Measurements from ENCODE around the gene KNL1. TPM values are rescaled to one million over a fixed set of nuclear protein-coding genes. Genes with fewer than 3 reads are reported as not detected.

The KNL1 gene
- total RNA-seq, 1 experiment from 2014 or later: 19.7 TPM

DNA sequence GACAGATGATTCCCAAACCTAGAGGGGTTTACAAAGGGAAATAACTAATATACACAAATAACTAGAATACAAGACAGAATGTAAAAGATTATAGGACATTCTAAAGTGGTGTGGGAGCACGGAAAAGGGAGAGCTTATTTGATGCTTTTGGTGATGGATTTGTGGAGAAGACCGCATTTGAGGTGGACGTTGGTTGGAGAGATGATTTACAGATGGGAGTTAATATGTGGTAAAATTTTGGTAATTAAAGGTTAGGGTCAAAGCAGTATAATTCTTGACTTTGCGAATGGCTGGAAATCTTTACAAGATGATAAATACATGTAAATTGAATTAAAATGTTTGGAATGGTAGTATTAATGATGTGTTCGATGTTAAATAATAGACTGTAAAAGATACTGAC lies 1.2 kb downstream of the KNL1 start:
- Histone ChIP-seq H3K27me3 (ENCODE audit: insufficient read depth, low read length) (no peaks in the 10 kb centered on the region), H2BK5ac (ENCODE audit: insufficient read length, low read length) (no peak overlapping the region), H2AFZ (ENCODE audit: low read length) (no peak overlapping the region), H3K56ac (ENCODE audit: insufficient read length, low read depth, low read length) (no peak overlapping the region), H3K4me1 (ENCODE audit: insufficient read depth, low read length) (no peaks in the 10 kb centered on the region; the same call in 1 of the 2 replicates), H2BK20ac (ENCODE audit: low read depth, low read length, poor library complexity, severe bottlenecking) (no peak overlapping the region), H2BK15ac (ENCODE audit: low read depth, low read length) (no peak overlapping the region), H3K27ac (ENCODE audit: insufficient read length, low read depth, low read length) (no peak overlapping the region), H4K8ac (replicated peaks; ENCODE audit: insufficient read length, low read depth, low read length) (no peak overlapping the region), H3K18ac (ENCODE audit: insufficient read length, low read depth, low read length) (no peak overlapping the region), H2BK12ac (ENCODE audit: insufficient read length, low read depth, low read length) (no peak overlapping the region), H3K23ac (ENCODE audit: insufficient read length, low read depth, low read length) (no peak overlapping the region), H3K23me2 (ENCODE audit: insufficient read length, low read depth, low read length, poor library complexity, severe bottlenecking) (peaks cover 3% of the 10 kb centered on the region), H4K20me1 (ENCODE audit: control insufficient read depth, insufficient read depth, insufficient read length) (no peaks in the 10 kb centered on the region), H3T11ph (ENCODE audit: low read length) (no peak overlapping the region), H3K14ac (ENCODE audit: insufficient read depth, low read length) (no peak overlapping the region), H3K79me2 (ENCODE audit: insufficient read depth, low read length) (no peaks in the 10 kb centered on the region; the same call in 1 of the 2 replicates), H4K91ac (ENCODE audit: insufficient read length, low read depth, low read length) (no peak overlapping the region), H3K9ac (ENCODE audit: extremely low read depth, insufficient read length, low read length) (peak overlapping the region; percentile 30), H3K9me3 (ENCODE audit: control insufficient read depth, low read depth, low read length) (no peaks in the 10 kb centered on the region), H2BK120ac (ENCODE audit: low read depth, low read length, poor library complexity, severe bottlenecking) (no peak overlapping the region), H3K4me2 (ENCODE audit: insufficient read depth, insufficient read length, low read length) (peak overlapping the region; percentile 50), H3K4ac (ENCODE audit: low read depth, low read length) (no peak overlapping the region), H3K79me1 (ENCODE audit: insufficient read depth, low read depth, low read length, poor library complexity, severe bottlenecking) (peaks cover 2% of the 10 kb centered on the region), H4K5ac (ENCODE audit: insufficient read length, low read depth, low read length) (no peak overlapping the region), H2AK5ac (ENCODE audit: insufficient read length, low read length) (no peak overlapping the region)
- H3K9me3 Mint-ChIP-seq: peaks cover 3 to 4% of the 10 kb centered on the region in 2 experiments; a peak in 3 of 5 replicates
- WGBS (ENCODE audit: extremely low coverage, insufficient read length, low lambda C conversion rate): 100% methylated on average over 4 of the region's 5 CpGs
- no peak overlapping the region for H3K27ac Mint-ChIP-seq
- peak overlapping the region; percentile 84 to 98 for H3K4me3 Mint-ChIP-seq
- H3K27me3 Mint-ChIP-seq (ENCODE audit: low read depth): peaks cover 2% of the 10 kb centered on the region
- DNase-seq: no peak
- no peak for TF ChIP-seq CTCF (conservative IDR thresholded peaks at IDR 0.05)
- no peaks in the 10 kb centered on the region for H3K36me3 Mint-ChIP-seq (ENCODE audit: insufficient read depth in 1 of 3, low read depth in 3 of 3)
- H3K4me1 Mint-ChIP-seq: peaks cover 23% of the 10 kb centered on the region in 2 experiments
